Glomerular endothelial cell (primary cell): Measurements from ENCODE around the gene CLASP2. TPM values are rescaled to one million over a fixed set of nuclear protein-coding genes. Genes with fewer than 3 reads are reported as not detected.
A peak's percentile ranks its signal among the peaks of the same experiment; 100 is the strongest.

Experiments used
- DNase-seq: peaks from one replicate; pipeline ENCODE4 v3.0.0-alpha.2; 2011; ENCODE audit warnings: low read depth, low spot score; ENCODE audit errors: extremely low read depth
- total RNA-seq: library from RNA; depleted of rRNA; stranded (reverse); fragments of >200 nt; gene quantifications from 2 replicates; pipeline ENCODE4 v1.2.3, GENCODE V29; 2015

The CLASP2 gene
- total RNA-seq, 1 donor from 2014 or later, result 38.6 TPM

DNA sequence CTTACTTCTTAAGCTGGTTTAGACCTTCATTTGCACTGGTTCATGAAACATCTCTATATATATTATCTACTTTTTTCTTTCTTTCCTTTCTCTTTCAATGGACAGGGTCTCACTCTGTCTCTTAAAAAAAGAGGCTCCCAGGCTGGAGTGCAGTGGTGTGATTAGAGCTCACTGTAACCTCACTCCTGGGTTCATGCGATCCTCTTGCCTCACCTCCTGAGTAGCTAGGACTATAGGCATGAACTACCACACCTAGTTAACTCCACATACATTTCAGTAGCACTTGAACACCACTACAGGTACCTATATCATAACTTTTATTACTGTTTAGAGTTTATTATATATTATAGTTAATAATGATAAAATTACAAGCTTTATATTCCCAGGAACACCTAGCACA lies 160.8 kb downstream of the CLASP2 start:
- DNase-seq, result no peak

DNA sequence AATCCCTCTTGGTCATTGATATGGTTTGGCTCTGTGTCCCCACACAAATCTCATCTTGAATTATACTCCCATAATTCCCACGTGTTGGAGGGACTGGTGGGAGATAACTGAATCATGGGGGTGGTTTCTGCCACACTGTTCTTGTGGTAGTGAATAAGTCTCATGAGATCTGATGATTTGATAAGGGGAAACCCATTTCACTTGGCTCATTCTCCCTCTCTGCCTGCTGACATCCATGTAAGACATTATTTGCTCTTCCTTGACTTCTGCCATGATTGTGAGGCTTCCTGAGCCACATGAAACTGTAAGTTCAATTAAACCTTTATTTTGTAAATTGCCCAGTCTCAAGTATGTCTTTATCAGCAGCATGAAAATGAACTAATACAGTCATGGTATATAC lies 171.0 kb downstream of the CLASP2 start:
- no peak for DNase-seq

DNA sequence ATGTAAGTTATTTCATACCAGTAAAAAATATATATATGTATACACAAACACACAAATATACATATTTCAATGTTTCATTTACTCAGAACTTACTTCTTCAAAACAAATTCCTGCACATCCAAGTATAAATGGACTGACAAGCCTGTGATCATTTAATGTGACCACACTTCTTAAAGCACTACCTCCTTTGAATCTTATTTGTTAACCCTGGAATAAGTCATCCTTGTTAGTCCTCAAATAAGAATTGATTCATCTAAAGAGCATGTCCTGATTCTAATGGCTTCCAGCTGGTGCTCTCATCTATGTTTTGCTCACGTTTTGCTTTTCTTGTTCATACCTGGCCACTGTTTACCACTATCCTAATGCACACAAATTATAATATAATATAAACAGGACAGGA lies 173.9 kb downstream of the CLASP2 start:
- no peak for DNase-seq

DNA sequence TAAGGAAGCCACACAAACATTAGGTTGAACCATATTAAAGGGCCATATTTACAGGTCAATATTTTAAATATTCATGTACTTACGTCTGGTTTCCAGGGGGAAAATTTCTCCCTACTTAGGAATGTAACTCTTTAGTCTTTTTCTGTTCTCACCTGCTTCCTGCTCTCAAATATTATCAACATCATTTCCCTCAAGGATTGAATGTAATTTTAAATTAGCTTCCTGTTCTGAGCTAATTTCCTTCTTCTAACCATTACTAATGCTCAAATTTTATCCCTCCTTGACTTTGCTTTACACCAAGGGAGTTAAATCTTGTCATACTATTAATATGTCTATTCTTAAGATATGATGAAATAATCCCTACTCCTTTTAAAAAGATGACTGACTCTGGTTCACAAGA lies 174.5 kb downstream of the CLASP2 start:
- DNase-seq, result peak; percentile 39

DNA sequence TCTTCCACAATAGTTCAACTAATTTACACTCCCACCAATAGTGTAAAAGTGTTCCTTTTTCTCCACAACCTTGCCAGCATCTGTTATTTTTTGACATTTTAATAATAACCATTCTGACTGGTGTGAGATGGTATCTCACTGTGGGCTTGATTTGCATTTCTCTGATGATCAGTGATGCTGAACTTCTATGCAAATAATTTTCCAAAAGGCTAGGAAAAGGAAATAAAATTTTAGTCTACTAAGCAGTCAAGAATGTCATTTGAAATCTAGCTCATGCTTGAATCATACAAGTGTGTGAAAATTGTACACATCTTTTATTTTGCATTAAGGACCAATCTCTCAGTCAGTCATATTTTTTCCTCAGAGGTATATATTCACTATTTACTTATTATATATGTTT lies 176.1 kb downstream of the CLASP2 start:
- no peak for DNase-seq

DNA sequence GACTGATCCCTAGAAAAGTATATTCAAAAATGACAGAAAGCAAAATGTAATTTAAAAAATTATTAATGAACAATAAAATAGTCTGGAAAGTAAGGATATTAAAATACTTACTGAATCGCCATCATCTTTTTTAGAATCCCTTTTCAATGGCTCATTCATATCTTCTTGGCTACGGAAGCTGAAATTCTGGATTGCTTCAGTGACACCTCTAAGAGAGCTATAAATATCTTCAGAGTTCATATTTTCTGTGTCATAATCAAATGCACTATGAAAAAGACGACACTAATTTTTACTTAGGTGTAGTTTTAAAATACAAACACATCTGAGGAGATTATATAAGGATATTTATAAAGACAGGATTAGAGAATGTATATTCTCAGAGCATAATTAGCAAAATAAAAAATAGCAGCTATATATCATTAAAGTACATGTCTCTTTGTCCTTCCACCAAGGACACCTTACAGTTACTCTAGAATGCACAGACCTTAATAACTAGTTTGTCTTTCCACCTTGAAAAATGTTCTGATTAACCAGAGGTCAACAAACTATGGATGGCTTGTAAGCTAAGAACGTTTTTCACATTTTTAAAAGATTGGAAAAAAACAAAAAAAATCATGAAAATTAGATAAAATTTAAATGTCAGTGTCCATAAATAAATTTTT lies 179.2 kb downstream of the CLASP2 start:
- DNase-seq, result no peak

DNA sequence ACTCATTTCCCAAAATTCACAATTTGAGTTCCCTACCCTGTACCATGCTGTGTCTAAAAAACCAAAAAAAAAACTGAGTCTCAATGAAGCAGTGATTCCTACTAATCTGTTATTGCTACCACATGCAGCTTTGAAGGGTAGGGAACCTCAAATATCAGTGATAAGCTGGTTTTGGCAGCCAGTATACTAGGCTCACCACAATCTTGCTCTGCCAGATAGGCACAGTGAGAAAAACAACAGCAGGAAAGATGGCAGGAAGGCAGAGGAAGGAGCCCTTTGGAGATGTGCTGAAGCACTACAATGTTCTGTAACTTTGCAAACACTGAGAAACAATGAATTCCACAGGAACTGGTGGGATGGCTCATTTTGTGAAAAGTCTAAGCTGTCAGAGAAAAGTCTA lies 180.9 kb downstream of the CLASP2 start:
- no peak for DNase-seq

DNA sequence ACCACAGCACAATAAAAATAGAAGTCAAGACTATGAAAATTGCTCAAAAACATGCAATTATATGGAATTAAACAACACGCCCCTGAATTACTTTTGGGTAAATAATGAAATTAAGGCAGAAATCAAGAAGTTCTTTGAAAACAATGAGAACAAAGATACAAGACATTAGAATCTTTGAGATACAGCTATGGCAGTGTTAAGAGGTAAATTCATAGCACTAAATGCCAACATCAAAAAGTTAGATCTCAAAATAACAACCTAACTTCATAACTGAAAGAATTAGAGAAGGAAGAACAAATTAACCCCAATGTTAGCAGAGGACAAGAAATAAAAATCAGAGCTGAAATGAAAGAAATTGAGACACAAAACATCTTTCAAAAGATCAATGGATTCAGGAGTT lies 191.3 kb downstream of the CLASP2 start:
- DNase-seq, result no peak

DNA sequence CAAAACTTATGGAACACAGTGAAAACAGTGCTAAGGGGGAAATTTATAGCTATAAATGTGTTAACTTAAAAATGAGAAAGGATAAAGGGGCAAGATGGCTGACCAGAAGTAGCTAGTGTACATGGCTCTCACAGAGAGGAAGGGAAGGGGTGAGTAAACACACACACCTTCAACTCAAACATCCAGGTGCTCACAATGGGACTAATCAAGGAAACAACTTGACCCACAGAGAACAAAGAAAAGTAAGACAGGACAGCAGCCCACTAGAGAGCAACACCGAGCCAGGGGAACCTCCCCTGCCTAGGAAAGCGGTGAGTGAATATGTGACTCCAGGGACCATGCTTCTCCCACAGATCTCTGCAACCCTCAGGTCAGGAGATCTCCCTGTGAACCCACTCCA lies 192.8 kb downstream of the CLASP2 start:
- DNase-seq, result no peak

DNA sequence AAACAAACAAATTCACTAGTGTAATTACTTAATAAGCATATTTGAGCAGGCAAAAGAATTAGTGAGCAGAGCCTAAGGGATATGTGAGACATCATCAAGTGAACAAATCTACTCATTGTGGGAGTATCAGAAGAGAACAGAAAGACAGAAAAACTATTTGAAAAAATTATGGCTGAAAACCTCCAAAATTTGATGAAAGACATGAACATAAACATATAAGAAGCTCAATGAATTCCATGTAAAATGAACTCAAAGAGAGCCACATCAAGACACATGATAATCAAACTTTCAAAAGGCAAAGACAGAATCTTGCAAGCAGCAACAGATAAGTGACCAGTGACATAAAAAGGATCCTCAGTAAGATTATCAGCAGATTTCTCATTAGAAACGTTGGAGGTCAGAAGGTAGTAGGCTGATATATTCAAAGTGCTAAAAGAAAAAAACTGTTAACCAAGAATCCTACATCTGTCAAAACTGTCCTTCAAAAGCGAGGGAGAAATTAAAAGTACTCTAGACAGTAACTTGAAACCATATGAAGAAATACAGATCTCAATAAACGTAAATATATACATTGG lies 194.9 kb downstream of the CLASP2 start:
- no peak for DNase-seq

DNA sequence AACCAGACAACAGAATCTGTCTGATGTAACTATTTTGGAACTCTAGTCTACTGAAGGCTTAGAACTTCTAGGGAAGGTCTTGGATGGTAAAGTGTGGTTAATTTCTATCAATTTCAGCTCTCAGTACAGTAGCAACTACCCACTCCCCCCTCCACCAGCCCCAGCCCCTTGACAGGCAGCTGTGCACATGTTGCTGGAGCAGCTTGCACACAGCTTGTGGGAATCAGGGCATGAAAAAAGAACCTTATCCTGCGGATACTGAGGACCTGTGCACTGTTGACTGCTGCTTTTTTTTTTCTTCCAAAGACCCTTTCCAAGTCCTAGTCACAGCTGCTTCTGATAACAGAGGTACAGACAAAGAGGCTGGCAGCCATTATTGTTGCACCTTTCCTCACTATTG lies 196.3 kb downstream of the CLASP2 start:
- DNase-seq, result no peak

DNA sequence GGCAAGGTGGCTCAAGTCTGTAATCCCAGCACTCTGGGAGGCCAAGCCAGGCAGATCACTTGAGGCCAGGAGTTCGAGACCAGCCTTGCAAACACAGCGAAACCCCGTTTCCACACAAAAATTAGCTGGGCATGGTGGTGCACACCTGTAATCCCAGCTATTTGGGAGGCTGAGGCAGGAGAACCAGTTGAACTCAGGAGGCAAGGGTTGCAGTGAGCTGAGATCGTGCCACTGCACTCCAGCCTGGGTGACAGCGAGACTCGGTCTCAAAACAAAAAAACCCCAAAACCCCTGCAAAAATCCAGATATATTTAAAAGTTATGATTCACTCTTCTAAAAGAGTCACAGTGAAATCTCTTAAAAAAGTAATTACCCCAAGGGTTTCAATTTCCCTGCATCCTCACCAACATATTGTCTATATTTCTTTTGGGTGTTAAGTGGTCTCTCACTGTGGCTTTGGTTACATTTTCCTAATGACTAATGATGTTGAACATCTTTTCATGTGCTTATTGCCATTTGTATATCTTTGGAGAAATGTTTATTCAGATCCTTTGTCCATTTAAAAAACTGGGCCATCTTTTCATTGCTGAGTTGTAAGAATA lies 204.7 kb downstream of the CLASP2 start:
- DNase-seq, result no peak

DNA sequence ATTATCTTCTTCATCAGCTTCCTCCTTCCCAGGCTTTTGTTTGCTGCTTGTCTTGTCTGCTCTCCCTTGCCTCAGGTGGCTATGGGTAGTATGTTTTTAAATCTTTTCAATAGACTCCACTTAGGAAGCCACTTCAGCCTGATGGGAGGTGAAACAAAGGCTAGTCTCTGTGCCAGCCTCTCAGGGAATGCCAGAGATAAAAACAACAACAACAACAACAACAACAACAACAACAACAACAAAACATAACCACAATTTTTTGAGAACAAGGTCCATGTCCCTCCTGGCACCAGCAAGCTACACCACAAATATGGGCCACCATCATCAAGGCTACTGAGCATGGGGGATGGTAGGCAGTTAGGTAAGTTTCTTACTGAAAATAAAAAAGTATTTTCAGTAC lies 213.0 kb downstream of the CLASP2 start:
- no peak for DNase-seq

DNA sequence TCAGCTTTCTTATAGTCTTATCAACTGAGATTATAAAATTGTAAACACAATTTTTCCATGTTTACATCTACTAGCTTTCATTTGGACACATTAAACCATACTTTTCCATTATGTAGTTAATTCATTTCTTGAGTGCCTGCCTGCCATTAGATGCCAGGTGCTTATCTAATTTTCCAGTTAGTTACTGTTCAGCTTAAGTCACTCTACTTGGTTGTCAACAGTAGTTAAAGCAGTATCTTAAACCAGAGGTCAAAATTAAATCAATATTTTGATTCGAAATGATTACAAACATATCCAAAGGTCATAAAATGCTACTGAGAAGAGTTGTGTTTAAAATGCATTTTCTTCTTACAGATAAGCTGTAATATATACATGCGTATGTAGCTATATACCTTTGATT lies 221.6 kb downstream of the CLASP2 start:
- no peak for DNase-seq

DNA sequence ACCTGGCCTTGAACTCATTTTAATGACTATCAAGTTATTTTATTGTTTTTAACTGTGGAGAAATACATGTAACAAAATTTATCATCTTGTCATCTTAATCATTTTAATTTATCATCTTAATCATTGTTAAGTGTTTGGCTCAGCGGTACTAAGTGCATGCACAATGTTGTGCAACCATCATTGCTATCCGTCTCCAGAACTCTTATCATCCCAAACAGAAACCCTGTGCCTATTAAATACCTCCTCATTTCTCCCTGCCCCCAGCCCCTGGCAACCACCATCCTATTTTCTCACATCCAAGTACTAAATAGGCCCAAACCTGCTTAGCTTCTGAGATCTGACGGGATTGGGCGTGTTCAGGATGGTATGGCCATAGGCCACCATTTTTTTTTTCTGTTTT lies 226.3 kb downstream of the CLASP2 start:
- no peak for DNase-seq

DNA sequence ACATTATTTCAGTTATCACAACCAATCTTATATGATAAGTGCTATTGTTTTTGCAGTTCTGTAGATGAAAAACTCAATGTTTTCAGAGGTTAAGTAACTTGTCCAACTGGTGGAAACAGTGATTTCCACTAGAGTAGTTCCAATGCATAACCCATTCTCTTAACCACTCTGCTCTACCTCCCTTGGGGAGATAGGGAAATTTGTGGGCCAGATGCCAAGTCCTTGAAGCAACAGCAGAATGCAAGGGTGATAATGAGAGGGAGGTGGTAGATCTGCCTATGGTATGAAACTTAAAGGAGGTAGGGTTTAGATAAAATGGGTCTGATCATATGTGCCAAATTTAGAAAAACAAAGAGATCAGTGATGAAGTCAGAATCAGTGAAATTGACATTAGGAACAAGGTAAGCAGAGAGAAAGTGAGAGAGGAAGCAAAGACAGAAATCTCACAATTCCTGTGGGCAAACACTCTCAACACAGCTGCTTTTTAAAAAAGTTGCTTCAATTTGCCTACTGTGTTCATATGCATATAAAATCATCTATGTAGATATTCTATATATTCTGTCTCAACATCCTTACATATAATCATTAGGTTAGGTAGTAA lies 227.3 kb downstream of the CLASP2 start:
- DNase-seq, result no peak

DNA sequence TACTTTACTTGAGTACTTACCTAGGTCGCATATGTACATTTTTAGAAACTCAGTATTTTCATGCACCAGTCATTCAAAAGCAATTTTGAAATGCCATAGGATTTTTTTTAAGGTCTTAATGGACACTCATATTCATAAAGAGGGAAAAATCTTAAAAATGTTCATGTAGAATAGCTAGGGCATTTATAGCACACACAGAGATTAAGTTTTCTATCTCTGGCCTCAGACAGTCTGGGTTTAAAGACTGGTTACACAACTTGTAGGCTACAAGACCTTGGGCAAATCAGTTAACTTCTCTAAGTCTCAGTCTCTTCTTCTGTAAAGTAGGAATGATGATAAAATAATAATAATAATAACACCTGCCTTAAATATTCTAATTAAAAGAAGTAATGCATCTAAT lies 229.4 kb downstream of the CLASP2 start:
- no peak for DNase-seq

DNA sequence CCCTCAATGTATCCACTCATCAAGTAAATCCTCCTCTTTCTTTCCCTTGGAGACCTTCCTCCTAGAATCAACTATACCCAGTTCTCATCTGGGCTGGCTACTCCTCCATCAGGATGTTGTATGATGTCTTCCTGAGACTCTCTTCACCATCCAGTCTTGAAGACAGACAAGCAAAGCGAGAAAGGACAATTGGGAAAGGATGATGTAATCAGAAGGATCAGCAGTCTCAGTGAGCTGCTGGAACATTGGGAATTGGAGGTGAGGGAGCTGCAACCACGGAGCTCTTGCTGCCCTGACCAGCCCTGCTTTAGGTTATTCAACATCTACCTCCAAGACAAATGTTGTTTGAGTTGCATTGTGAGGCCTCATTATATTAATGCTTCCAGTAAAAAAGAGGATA lies 229.8 kb downstream of the CLASP2 start:
- no peak for DNase-seq

DNA sequence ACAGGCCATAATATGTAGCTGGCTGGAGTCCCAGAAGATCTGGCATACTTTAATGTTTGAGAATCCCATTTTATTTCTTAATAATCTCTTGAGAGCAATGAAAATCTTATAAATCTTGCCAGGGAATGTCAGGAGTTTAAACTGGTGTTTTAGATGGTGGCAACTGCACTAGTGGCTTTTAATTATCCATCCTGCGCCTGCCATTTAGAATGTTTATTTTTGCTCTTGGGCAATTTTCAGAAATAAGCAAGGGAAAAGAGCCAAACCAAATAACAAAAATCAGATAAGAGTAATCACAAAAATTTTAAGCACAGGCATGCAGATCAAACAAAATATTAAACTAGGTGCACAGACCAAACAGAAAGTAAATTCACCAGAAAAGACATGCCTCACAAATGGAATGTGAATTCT lies 235.9 kb downstream of the CLASP2 start:
- no peak for DNase-seq

DNA sequence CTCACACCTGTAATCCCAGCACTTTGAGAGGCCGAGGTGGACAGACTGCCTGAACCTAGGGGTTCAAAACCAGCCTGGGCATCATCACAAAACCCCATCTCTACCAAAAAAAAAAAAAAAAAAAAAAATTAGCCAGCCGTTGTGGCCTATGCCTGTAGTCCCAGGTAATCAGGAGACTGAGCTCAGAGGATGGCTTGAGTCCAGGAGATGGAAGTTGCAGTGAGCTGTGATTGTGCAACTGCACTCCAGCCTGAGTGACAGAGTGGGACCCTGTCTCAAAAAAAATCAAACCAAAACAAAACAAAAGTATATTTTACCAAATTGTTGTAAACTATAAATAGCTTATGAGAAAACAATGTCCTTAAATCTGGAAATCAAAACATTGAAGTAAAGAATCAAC lies 243.2 kb downstream of the CLASP2 start:
- DNase-seq, result no peak

DNA sequence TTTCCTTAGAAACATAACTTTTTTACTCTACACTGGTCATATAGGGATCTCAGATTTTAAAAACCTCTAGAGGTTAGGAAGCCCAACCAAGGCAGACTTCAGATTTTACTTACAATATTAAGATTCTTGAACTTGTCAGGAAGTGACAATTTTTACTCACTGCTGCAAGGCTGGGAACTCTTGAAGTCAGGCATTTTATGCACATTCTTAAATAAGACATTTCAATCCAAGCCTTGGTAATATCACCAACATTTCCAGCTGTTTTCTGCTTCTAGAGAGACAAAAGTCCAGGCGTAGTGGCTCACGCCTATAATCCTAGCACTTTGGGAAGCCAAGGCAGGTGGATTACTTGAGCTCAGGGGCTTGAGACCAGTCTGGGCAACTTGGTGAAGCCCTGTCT lies 244.2 kb downstream of the CLASP2 start:
- DNase-seq, result no peak

DNA sequence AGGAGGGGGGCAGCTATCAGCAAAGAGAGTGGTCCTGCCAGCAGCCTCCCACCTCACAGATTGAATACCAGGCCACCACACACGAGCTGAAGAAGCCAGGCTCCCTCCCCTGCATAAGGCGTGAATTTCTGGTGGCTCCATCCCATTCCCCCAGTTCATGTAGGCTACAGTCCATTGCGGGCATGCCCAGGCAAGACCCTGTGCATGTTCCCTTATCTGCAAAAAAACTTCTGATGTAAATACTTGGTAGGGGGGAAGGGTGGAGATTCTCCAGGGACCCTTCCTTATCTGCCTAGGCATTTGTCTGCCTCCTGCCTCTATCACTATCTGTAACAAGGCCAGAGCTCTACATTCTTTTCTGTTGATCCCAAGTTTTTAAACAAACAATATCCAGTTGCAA lies 250.3 kb downstream of the CLASP2 start:
- DNase-seq, result no peak
